ENCODE results near the gene MYLIP.
A peak's percentile ranks its signal among the peaks of the same experiment; 100 is the strongest.

DNA sequence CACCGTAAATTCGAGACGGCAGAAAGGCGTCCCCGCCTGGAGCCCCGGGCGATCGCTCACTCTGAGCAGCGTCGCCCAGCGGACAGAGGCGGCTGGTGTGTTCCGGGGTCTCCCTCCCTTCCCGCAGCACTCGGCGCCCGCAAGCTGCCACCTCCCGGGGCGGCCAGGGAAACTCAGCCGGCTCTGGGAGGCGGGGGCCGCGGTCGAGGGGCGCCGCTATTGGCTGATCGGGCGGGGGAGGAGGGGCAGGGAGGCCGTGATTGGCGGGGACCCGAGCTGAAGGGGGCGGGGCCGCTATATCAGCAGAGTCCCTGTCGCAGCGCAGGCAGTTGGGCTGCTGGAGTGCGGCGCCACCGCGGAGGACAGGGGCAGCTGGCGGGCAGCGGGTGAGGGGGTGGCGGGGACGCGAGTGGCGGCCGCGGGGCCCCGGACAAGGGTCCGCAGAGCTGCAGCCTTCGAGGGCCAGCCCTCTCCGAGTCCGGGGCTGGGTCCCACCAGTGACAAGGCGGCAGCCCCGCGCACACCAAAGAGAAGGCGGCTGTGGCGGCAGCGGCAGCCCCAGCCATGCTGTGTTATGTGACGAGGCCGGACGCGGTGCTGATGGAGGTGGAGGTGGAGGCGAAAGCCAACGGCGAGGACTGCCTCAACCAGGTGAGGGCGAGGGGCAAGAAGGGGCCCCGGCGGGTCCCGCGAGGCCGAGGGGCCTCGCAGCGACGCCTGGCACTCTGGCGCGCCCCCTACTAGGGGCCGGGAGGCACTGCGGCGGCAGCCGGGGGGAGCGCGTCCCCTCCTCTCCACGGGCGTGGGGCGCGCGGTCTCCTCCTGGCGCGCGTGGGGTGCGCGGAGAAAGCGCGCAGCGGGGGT, at the start of gene MYLIP:
- TF ChIP-seq, protein P1, sequence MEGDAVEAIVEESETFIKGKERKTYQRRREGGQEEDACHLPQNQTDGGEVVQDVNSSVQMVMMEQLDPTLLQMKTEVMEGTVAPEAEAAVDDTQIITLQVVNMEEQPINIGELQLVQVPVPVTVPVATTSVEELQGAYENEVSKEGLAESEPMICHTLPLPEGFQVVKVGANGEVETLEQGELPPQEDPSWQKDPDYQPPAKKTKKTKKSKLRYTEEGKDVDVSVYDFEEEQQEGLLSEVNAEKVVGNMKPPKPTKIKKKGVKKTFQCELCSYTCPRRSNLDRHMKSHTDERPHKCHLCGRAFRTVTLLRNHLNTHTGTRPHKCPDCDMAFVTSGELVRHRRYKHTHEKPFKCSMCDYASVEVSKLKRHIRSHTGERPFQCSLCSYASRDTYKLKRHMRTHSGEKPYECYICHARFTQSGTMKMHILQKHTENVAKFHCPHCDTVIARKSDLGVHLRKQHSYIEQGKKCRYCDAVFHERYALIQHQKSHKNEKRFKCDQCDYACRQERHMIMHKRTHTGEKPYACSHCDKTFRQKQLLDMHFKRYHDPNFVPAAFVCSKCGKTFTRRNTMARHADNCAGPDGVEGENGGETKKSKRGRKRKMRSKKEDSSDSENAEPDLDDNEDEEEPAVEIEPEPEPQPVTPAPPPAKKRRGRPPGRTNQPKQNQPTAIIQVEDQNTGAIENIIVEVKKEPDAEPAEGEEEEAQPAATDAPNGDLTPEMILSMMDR (IDR thresholded peaks at IDR 0.05): peak; percentile 19 to 94 (median 72)
- TF ChIP-seq POLR2A (IDR thresholded peaks at IDR 0.05): peak; percentile 99 to 100

Measured in Peyer's patch (tissue), 4 donors.